Chondrocyte (in vitro differentiated cells): ENCODE measurements around the gene CHST12. TPM values are rescaled to one million over a fixed set of nuclear protein-coding genes. Genes with fewer than 3 reads are reported as not detected.

ENCODE experiments used
- DNase-seq: peaks from one replicate; pipeline ENCODE4 v3.0.0; 2021; ENCODE audit warnings: mixed read lengths, low spot score
- H3K27ac Mint-ChIP-seq: one replicate; pipeline ENCODE4 v1.8.0; 2021; ENCODE audit warnings: mild to moderate bottlenecking, moderate library complexity, mixed read lengths; ENCODE audit not compliant: unreplicated experiment
- H3K27me3 Mint-ChIP-seq: 2 replicates; pipeline ENCODE4 v1.8.0; 2021; ENCODE audit warnings: low read depth, mixed read lengths
- H3K36me3 Mint-ChIP-seq: 2 replicates; pipeline ENCODE4 v1.8.0; 2021; ENCODE audit warnings: low read depth, mixed read lengths
- H3K4me1 Mint-ChIP-seq: 2 replicates; pipeline ENCODE4 v1.8.0; 2021; ENCODE audit warnings: low read depth, mild to moderate bottlenecking, mixed read lengths
- H3K4me3 Mint-ChIP-seq: one replicate; pipeline ENCODE4 v1.8.0; 2021; ENCODE audit warnings: mild to moderate bottlenecking, moderate library complexity, mixed read lengths; ENCODE audit not compliant: unreplicated experiment
- H3K9me3 Mint-ChIP-seq: 2 replicates; pipeline ENCODE4 v1.8.0; 2021; ENCODE audit warnings: low read depth, mixed read lengths
- CTCF ChIP-seq: fragments of 200-600 bp; sonication (generic); IDR thresholded peaks from 2 replicates; pipeline ENCODE4 v1.5.0; 2021; ENCODE audit warnings: antibody characterized with exemption, mild to moderate bottlenecking, moderate library complexity
- total RNA-seq: library from RNA; stranded (reverse); gene quantifications from 3 replicates; pipeline ENCODE4 v1.2.1, GENCODE V29; 2021

CHST12 gene
- total RNA-seq, 1 donor from 2014 or later, result 22.4 TPM

- no peak overlapping the region for H3K4me3 Mint-ChIP-seq
- no peaks in the 10 kb centered on the region for H3K36me3 Mint-ChIP-seq
- peaks cover 9% of the 10 kb centered on the region for H3K27me3 Mint-ChIP-seq
- no peak overlapping the region for H3K27ac Mint-ChIP-seq
- no peak for DNase-seq
- peaks cover 27% of the 10 kb centered on the region for H3K4me1 Mint-ChIP-seq
- no peaks in the 10 kb centered on the region for H3K9me3 Mint-ChIP-seq
- no peak for TF ChIP-seq CTCF
These were observed 80.1 kb downstream of the CHST12 start for GRCh38 chr7:2483494-2483893.

GRCh38 chr7:2484868-2485267 is 81.5 kb downstream of the CHST12 start:
- Mint-ChIP-seq H3K9me3 (no peaks in the 10 kb centered on the region), H3K27ac (no peak overlapping the region), H3K4me3 (no peak overlapping the region)

GRCh38 chr7:2487586-2488271 is 84.3 kb downstream of the CHST12 start:
- no peak for DNase-seq
- peaks cover 7% of the 10 kb centered on the region for H3K9me3 Mint-ChIP-seq
- TF ChIP-seq CTCF, result no peak

More at GRCh38 chr7:2484868-2485267, 81.5 kb downstream of the CHST12 start:
- peaks cover 5% of the 10 kb centered on the region for H3K27me3 Mint-ChIP-seq
- H3K36me3 Mint-ChIP-seq, result no peaks in the 10 kb centered on the region
- H3K4me1 Mint-ChIP-seq, result peaks cover 29% of the 10 kb centered on the region
- no peak for TF ChIP-seq CTCF
- no peak for DNase-seq

GRCh38 chr7:2488272-2488645 is 84.8 kb downstream of the CHST12 start:
- no peak for DNase-seq
- Mint-ChIP-seq H3K27ac (peak overlapping the region; percentile 81), H3K9me3 (peaks cover 7% of the 10 kb centered on the region), H3K4me3 (no peak overlapping the region), H3K36me3 (no peaks in the 10 kb centered on the region), H3K27me3 (no peaks in the 10 kb centered on the region), H3K4me1 (peaks cover 32% of the 10 kb centered on the region)
- TF ChIP-seq CTCF, result no peak

More at GRCh38 chr7:2487586-2488271, 84.3 kb downstream of the CHST12 start:
- Mint-ChIP-seq H3K4me1 (peaks cover 26% of the 10 kb centered on the region), H3K36me3 (no peaks in the 10 kb centered on the region), H3K4me3 (no peak overlapping the region), H3K27me3 (no peaks in the 10 kb centered on the region), H3K27ac (peak overlapping the region; percentile 81)

- H3K9me3 Mint-ChIP-seq, result peaks cover 7% of the 10 kb centered on the region
- no peak for TF ChIP-seq CTCF
- DNase-seq, result no peak
- no peaks in the 10 kb centered on the region for H3K36me3 Mint-ChIP-seq
- no peak overlapping the region for H3K4me3 Mint-ChIP-seq
- H3K27ac Mint-ChIP-seq, result peak overlapping the region; percentile 81
- H3K27me3 Mint-ChIP-seq, result no peaks in the 10 kb centered on the region
- H3K4me1 Mint-ChIP-seq, result peaks cover 36% of the 10 kb centered on the region
These were observed 85.3 kb downstream of the CHST12 start for GRCh38 chr7:2488681-2489080.
